Chondrocyte (in vitro differentiated cells): ENCODE measurements around the gene PPP1R3D. TPM values are rescaled to one million over a fixed set of nuclear protein-coding genes. Genes with fewer than 3 reads are reported as not detected.
"Not testable (repeated sequence)": the region's sequence is repeated elsewhere in the genome, so short reads cannot be mapped to it uniquely, and the experiment has no call there.

Experiments
- DNase-seq: peaks from one replicate; pipeline ENCODE4 v3.0.0; 2021; ENCODE audit warnings: mixed read lengths, low spot score
- H3K27ac Mint-ChIP-seq: one replicate; pipeline ENCODE4 v1.8.0; 2021; ENCODE audit warnings: mild to moderate bottlenecking, moderate library complexity, mixed read lengths; ENCODE audit not compliant: unreplicated experiment
- H3K27me3 Mint-ChIP-seq: 2 replicates; pipeline ENCODE4 v1.8.0; 2021; ENCODE audit warnings: low read depth, mixed read lengths
- H3K36me3 Mint-ChIP-seq: 2 replicates; pipeline ENCODE4 v1.8.0; 2021; ENCODE audit warnings: low read depth, mixed read lengths
- H3K4me1 Mint-ChIP-seq: 2 replicates; pipeline ENCODE4 v1.8.0; 2021; ENCODE audit warnings: low read depth, mild to moderate bottlenecking, mixed read lengths
- H3K4me3 Mint-ChIP-seq: one replicate; pipeline ENCODE4 v1.8.0; 2021; ENCODE audit warnings: mild to moderate bottlenecking, moderate library complexity, mixed read lengths; ENCODE audit not compliant: unreplicated experiment
- H3K9me3 Mint-ChIP-seq: 2 replicates; pipeline ENCODE4 v1.8.0; 2021; ENCODE audit warnings: low read depth, mixed read lengths
- CTCF ChIP-seq: fragments of 200-600 bp; sonication (generic); IDR thresholded peaks from 2 replicates; pipeline ENCODE4 v1.5.0; 2021; ENCODE audit warnings: antibody characterized with exemption, mild to moderate bottlenecking, moderate library complexity
- total RNA-seq: library from RNA; stranded (reverse); gene quantifications from 3 replicates; pipeline ENCODE4 v1.2.1, GENCODE V29; 2021

Gene PPP1R3D
- total RNA-seq, 1 donor from 2014 or later: 5.8 TPM

GRCh38 chr20:59908855-59909254 lies 31.2 kb downstream of the PPP1R3D start:
- no peak overlapping the region for H3K27ac Mint-ChIP-seq
- H3K36me3 Mint-ChIP-seq: peaks cover 3% of the 10 kb centered on the region
- no peak for TF ChIP-seq CTCF
- DNase-seq: no peak
- no peaks in the 10 kb centered on the region for H3K9me3 Mint-ChIP-seq
- H3K4me1 Mint-ChIP-seq: peaks cover 11% of the 10 kb centered on the region
- no peaks in the 10 kb centered on the region for H3K27me3 Mint-ChIP-seq
- H3K4me3 Mint-ChIP-seq: no peak overlapping the region

- TF ChIP-seq CTCF: no peak
- H3K9me3 Mint-ChIP-seq: no peaks in the 10 kb centered on the region
- H3K36me3 Mint-ChIP-seq: peaks cover 3% of the 10 kb centered on the region
- no peak overlapping the region for H3K27ac Mint-ChIP-seq
- peaks cover 5% of the 10 kb centered on the region for H3K4me1 Mint-ChIP-seq
- no peak overlapping the region for H3K4me3 Mint-ChIP-seq
- no peak for DNase-seq
- no peaks in the 10 kb centered on the region for H3K27me3 Mint-ChIP-seq
These were observed 36.5 kb downstream of the PPP1R3D start for GRCh38 chr20:59903621-59904020.

- H3K27me3 Mint-ChIP-seq: no peaks in the 10 kb centered on the region
- no peaks in the 10 kb centered on the region for H3K9me3 Mint-ChIP-seq
- no peak for TF ChIP-seq CTCF
- H3K4me3 Mint-ChIP-seq: no peak overlapping the region
- no peak overlapping the region for H3K27ac Mint-ChIP-seq
- no peak for DNase-seq
- H3K4me1 Mint-ChIP-seq: peaks cover 5% of the 10 kb centered on the region
- peaks cover 3% of the 10 kb centered on the region for H3K36me3 Mint-ChIP-seq
These were observed 37.6 kb downstream of the PPP1R3D start for GRCh38 chr20:59902470-59902869.

- DNase-seq: no peak
- Mint-ChIP-seq H3K4me3 (no peak overlapping the region), H3K27me3 (no peaks in the 10 kb centered on the region), H3K4me1 (no peaks in the 10 kb centered on the region), H3K9me3 (no peaks in the 10 kb centered on the region), H3K27ac (no peak overlapping the region), H3K36me3 (no peaks in the 10 kb centered on the region)
- TF ChIP-seq CTCF: no peak
These were observed 44.2 kb downstream of the PPP1R3D start for GRCh38 chr20:59895908-59896307.

GRCh38 chr20:59891581-59891980 lies 48.5 kb downstream of the PPP1R3D start:
- peaks cover 2% of the 10 kb centered on the region for H3K36me3 Mint-ChIP-seq
- no peaks in the 10 kb centered on the region for H3K27me3 Mint-ChIP-seq
- no peak overlapping the region for H3K4me3 Mint-ChIP-seq
- no peaks in the 10 kb centered on the region for H3K9me3 Mint-ChIP-seq
- no peak for TF ChIP-seq CTCF
- no peak for DNase-seq
- no peaks in the 10 kb centered on the region for H3K4me1 Mint-ChIP-seq
- no peak overlapping the region for H3K27ac Mint-ChIP-seq

- DNase-seq, H3K9me3 Mint-ChIP-seq, H3K4me3 Mint-ChIP-seq, H3K27ac Mint-ChIP-seq, H3K4me1 Mint-ChIP-seq, H3K36me3 Mint-ChIP-seq, H3K27me3 Mint-ChIP-seq: not testable (repeated sequence)
These were observed 50.1 kb downstream of the PPP1R3D start for GRCh38 chr20:59890035-59890434.
